Activated naive CD4-positive, alpha-beta T cell treated with anti-CD3 and anti-CD28 coated beads for 36 hours (primary cell): Measurements from ENCODE around the gene AZI2. TPM values are rescaled to one million over a fixed set of nuclear protein-coding genes. Genes with fewer than 3 reads are reported as not detected.

ENCODE experiments used
- total RNA-seq, 2 experiments: library from RNA; stranded (reverse); gene quantifications; one replicate each; pipeline ENCODE4 v1.2.3, GENCODE V29; 2021

Gene AZI2
- total RNA-seq, 2 experiments from 2014 or later: 31.5 to 39.4 TPM

Other genes with a start within 250 kb of the AZI2 start
- 10 to 100 TPM; 27.6 to 28.6 TPM for gene CMC1, start 107.2 kb downstream of the AZI2 start, total RNA-seq
- gene ZCWPW2, start 103 bp downstream of the AZI2 start, total RNA-seq: under 1 TPM in 1 of 2 experiments, not detected in 1; 0.17 TPM